Coronary artery (tissue), 2 donors: ENCODE measurements around the gene HS3ST5.

Source experiments
- DNase-seq: peaks from one replicate; pipeline ENCODE4 v3.0.0-alpha.2; 2017; ENCODE audit warnings: low spot score
- H3K27ac ChIP-seq, 2 donors: fragments of 200-600 bp; sonication (generic); one replicate each; pipeline ENCODE4 v1.5.1; 2016 to 2019
- H3K4me3 ChIP-seq: fragments of 200-600 bp; sonication (generic); 2 replicates; pipeline ENCODE4 v1.5.1; 2016; ENCODE audit warnings: mild to moderate bottlenecking, moderate library complexity
- CTCF ChIP-seq: fragments of 200-600 bp; sonication (generic); IDR thresholded peaks from one replicate; pipeline ENCODE4 v1.5.1; 2019; ENCODE audit warnings: antibody characterized with exemption

Gene HS3ST5

GRCh38 chr6:114355300-114355699 is 12.5 kb upstream of the HS3ST5 start:
- TF ChIP-seq CTCF = no peak
- Histone ChIP-seq H3K4me3 (no peak overlapping the region), H3K27ac (no peak overlapping the region)
- DNase-seq = no peak

- no peak for TF ChIP-seq CTCF
- no peak overlapping the region for H3K4me3 ChIP-seq
- no peak overlapping the region for H3K27ac ChIP-seq
- no peak for DNase-seq
Measured at GRCh38 chr6:114354482-114354881, 11.7 kb upstream of the HS3ST5 start.

- no peak for TF ChIP-seq CTCF
- DNase-seq = no peak
- Histone ChIP-seq H3K27ac (no peak overlapping the region), H3K4me3 (no peak overlapping the region)
Measured at GRCh38 chr6:114346451-114346850, 3.6 kb upstream of the HS3ST5 start.

GRCh38 chr6:114344971-114345275 is 2.1 kb upstream of the HS3ST5 start:
- TF ChIP-seq CTCF = no peak
- H3K27ac ChIP-seq = no peak overlapping the region
- no peak overlapping the region for H3K4me3 ChIP-seq
- no peak for DNase-seq

- no peak for DNase-seq
- no peak for TF ChIP-seq CTCF
- H3K27ac ChIP-seq = no peak overlapping the region
- H3K4me3 ChIP-seq = no peak overlapping the region
Measured at GRCh38 chr6:114344246-114344970, 1.6 kb upstream of the HS3ST5 start.

GRCh38 chr6:114343782-114344144 is 940 bp upstream of the HS3ST5 start:
- no peak for DNase-seq
- H3K27ac ChIP-seq = no peak overlapping the region
- H3K4me3 ChIP-seq = peak overlapping the region; percentile 83
- TF ChIP-seq CTCF = no peak

- no peak for TF ChIP-seq CTCF
- peak overlapping the region; percentile 83 for H3K4me3 ChIP-seq
- no peak overlapping the region for H3K27ac ChIP-seq
- no peak for DNase-seq
Measured at GRCh38 chr6:114342086-114342825, 567 bp downstream of the HS3ST5 start.
